B cell (primary cell): ENCODE results near the gene GPC2.

Experiments
- EZH2 ChIP-seq: IDR thresholded peaks from 2 replicates; pipeline ENCODE4 v1.6.1; 2012; ENCODE audit warnings: borderline replicate concordance, low read depth, mild to moderate bottlenecking, moderate library complexity, low read length; ENCODE audit not compliant: insufficient read depth, poor library complexity, severe bottlenecking
- TF ChIP-seq, protein P1 (sequence below): fragments of 200-600 bp; IDR thresholded peaks from one replicate; pipeline ENCODE4 v1.8.0; 2022; ENCODE audit warnings: antibody characterized with exemption, mild to moderate bottlenecking

- TF ChIP-seq, protein P1, sequence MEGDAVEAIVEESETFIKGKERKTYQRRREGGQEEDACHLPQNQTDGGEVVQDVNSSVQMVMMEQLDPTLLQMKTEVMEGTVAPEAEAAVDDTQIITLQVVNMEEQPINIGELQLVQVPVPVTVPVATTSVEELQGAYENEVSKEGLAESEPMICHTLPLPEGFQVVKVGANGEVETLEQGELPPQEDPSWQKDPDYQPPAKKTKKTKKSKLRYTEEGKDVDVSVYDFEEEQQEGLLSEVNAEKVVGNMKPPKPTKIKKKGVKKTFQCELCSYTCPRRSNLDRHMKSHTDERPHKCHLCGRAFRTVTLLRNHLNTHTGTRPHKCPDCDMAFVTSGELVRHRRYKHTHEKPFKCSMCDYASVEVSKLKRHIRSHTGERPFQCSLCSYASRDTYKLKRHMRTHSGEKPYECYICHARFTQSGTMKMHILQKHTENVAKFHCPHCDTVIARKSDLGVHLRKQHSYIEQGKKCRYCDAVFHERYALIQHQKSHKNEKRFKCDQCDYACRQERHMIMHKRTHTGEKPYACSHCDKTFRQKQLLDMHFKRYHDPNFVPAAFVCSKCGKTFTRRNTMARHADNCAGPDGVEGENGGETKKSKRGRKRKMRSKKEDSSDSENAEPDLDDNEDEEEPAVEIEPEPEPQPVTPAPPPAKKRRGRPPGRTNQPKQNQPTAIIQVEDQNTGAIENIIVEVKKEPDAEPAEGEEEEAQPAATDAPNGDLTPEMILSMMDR: no peak
- no peak for TF ChIP-seq EZH2
Observed at GRCh38 chr7:100175296-100175935, 1.8 kb downstream of the GPC2 start.
